Tibial artery (tissue), 4 donors: ENCODE data around the gene TMEM38B.

Experiments used
- DNase-seq, 2 donors: peaks; one replicate each; pipeline ENCODE4 v3.0.0-alpha.2; 2019
- H3K27ac ChIP-seq, 2 donors: fragments of 200-600 bp; sonication (generic) in 1 of 2; 1 replicate in 1 of 2; 2 replicates in 1 of 2; pipeline ENCODE4 v1.5.1; 2018 to 2019; ENCODE audit warnings: mild to moderate bottlenecking in 1 of 2
- H3K27me3 ChIP-seq, 2 donors: fragments of 200-600 bp; sonication (generic) in 1 of 2; one replicate each; pipeline versions ENCODE4 v1.5.1 to v1.6.0; 2016 to 2019
- H3K36me3 ChIP-seq, 3 donors: fragments of 200-600 bp; sonication (generic) in 2 of 3; one replicate each; pipeline ENCODE4 v1.5.1; 2016 to 2019; ENCODE audit warnings: mild to moderate bottlenecking in 2 of 3
- H3K4me1 ChIP-seq, 4 donors: fragments of 200-600 bp; sonication (generic) in 2 of 4; 1 replicate in 3 of 4; 2 replicates in 1 of 4; pipeline ENCODE4 v1.5.1; 2016 to 2019
- H3K4me3 ChIP-seq, 2 donors: fragments of 200-600 bp; sonication (generic) in 1 of 2; 1 replicate in 1 of 2; 2 replicates in 1 of 2; pipeline ENCODE4 v1.5.1; 2018 to 2019; ENCODE audit warnings: mild to moderate bottlenecking in 2 of 2
- H3K9me3 ChIP-seq, 3 donors: fragments of 200-600 bp; sonication (generic) in 1 of 3; one replicate each; pipeline ENCODE4 v1.5.1; 2016 to 2019
- CTCF ChIP-seq, 2 experiments: fragments of 200-600 bp in 1 of 2; fragments of 450-650 bp in 1 of 2; IDR thresholded peaks; one replicate each; pipeline ENCODE4 v1.5.1; 2017 to 2019; ENCODE audit warnings: antibody characterized with exemption in 2 of 2, mild to moderate bottlenecking in 1 of 2, moderate library complexity in 1 of 2
- intact Hi-C: fragments of 100-400 bp; cut with DNase I; formaldehyde crosslinking; loops from one replicate; pipeline ENCODE4 v1.15.0; 2023; ENCODE audit warnings: low total_unique reads

Gene TMEM38B

GRCh38 chr9:105694190-105694847, at the start of gene TMEM38B:
Gene TMEM38B, plus strand, starts transcription at chr9:105694541. Its CDS starts 120 bp downstream, at chr9:105694661.
- H3K36me3 ChIP-seq, result no peaks in the 10 kb centered on the region
- H3K4me1 ChIP-seq, result peaks cover 0 to 36% (median 8%) of the 10 kb centered on the region in 4 donors
- peak within 1 kb of the TSS; percentile 86 to 89 for H3K27ac ChIP-seq
- intact Hi-C loops, result no loop called here
- no peaks in the 10 kb centered on the region for H3K9me3 ChIP-seq
- peak within 1 kb of the TSS; percentile 67 to 87 for H3K4me3 ChIP-seq
- H3K27me3 ChIP-seq, result peaks cover 0 to 26% of the 10 kb centered on the region in 2 donors
- DNase-seq, result peak; percentile 59 to 88
- no peak for TF ChIP-seq CTCF (IDR thresholded peaks at IDR 0.05)

GRCh38 chr9:105646879-105647594, 47.3 kb upstream of the TMEM38B start:
- Histone ChIP-seq H3K36me3 (peaks cover 0 to 1% (median 0%) of the 10 kb centered on the region in 3 donors), H3K27ac (no peak overlapping the region), H3K4me1 (no peaks in the 10 kb centered on the region), H3K9me3 (peaks cover 0 to 4% (median 0%) of the 10 kb centered on the region in 3 donors), H3K27me3 (no peaks in the 10 kb centered on the region), H3K4me3 (no peak overlapping the region)
- TF ChIP-seq CTCF (IDR thresholded peaks at IDR 0.05), result no peak
- intact Hi-C loops, result no loop called here
- DNase-seq, result no peak

GRCh38 chr9:105647595-105648349, 46.6 kb upstream of the TMEM38B start:
- Histone ChIP-seq H3K4me3 (no peak overlapping the region), H3K27ac (no peak overlapping the region), H3K27me3 (no peaks in the 10 kb centered on the region), H3K9me3 (no peaks in the 10 kb centered on the region), H3K4me1 (no peaks in the 10 kb centered on the region), H3K36me3 (no peaks in the 10 kb centered on the region)
- intact Hi-C loops, result no loop called here
- no peak for TF ChIP-seq CTCF (IDR thresholded peaks at IDR 0.05)
- DNase-seq, result no peak

GRCh38 chr9:105651806-105652205, 42.5 kb upstream of the TMEM38B start:
- Histone ChIP-seq H3K4me3 (no peak overlapping the region), H3K27ac (no peak overlapping the region), H3K36me3 (no peaks in the 10 kb centered on the region), H3K4me1 (peaks cover 0 to 12% (median 7%) of the 10 kb centered on the region in 4 donors), H3K9me3 (no peaks in the 10 kb centered on the region), H3K27me3 (peaks cover 0 to 10% of the 10 kb centered on the region in 2 donors)
- intact Hi-C loops, result no loop called here
- no peak for TF ChIP-seq CTCF (IDR thresholded peaks at IDR 0.05)
- no peak for DNase-seq

GRCh38 chr9:105656131-105656921, 38.0 kb upstream of the TMEM38B start:
- Histone ChIP-seq H3K27me3 (peaks cover 0 to 22% of the 10 kb centered on the region in 2 donors), H3K4me1 (peaks cover 0 to 12% (median 7%) of the 10 kb centered on the region in 4 donors)

More at GRCh38 chr9:105656131-105656921, 38.0 kb upstream of the TMEM38B start:
- TF ChIP-seq CTCF (IDR thresholded peaks at IDR 0.05), result peak in 1 of 2 experiments; percentile 10
- no peak for DNase-seq
- no peaks in the 10 kb centered on the region for H3K9me3 ChIP-seq
- H3K36me3 ChIP-seq, result no peaks in the 10 kb centered on the region
- intact Hi-C loops, result no loop called here
- H3K27ac ChIP-seq, result no peak overlapping the region
- peak overlapping the region; percentile 40 to 53 for H3K4me3 ChIP-seq
